ENCODE data around the gene ELMO1.

ELMO1 gene

DNA sequence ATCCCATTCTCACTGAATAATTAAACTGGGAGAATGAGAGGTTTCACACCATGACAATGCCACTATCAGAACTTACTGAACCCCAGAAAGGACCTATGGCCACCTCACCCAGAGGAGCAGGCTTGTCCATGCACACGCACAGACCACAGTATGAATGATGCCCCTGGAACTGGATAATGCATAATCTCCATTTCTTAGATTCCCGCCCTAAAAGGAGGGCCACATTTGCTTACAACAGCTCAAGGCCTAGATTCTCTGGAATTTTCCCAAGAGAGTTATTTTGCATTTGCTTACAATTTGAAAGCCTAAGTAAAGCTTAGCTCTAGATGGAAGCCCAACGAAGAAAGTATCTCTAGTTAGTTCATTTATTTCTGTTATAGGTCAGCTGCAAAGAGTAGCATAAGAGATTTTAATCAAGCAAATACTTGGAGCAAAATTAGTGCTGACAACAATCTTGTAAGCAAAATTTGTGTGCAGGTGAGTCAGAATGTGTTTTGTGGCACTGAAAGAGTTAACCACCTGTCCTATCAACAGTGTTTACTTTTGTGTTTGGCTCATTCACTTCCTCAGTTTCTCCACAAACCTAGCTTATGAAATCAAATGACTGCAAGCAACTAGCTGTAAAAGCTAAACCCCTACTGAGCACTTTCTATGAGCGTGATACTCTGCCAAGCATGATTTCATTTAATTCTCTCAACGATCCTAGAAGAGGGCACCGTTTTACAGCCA lies 32.1 kb downstream of the ELMO1 start:
- DNase-seq (ENCODE audit: insufficient read length) (no peak), FAIRE-seq (no peak)
- TF ChIP-seq POLR2AphosphoS5 (IDR thresholded peaks at IDR 0.05; ENCODE audit: low read depth, low read length) (no peak), TAF1 (IDR thresholded peaks at IDR 0.05; ENCODE audit: borderline replicate concordance, low read depth, low read length) (no peak), POLR2A (IDR thresholded peaks at IDR 0.05; ENCODE audit: low read depth, low read length) (no peak)

DNA sequence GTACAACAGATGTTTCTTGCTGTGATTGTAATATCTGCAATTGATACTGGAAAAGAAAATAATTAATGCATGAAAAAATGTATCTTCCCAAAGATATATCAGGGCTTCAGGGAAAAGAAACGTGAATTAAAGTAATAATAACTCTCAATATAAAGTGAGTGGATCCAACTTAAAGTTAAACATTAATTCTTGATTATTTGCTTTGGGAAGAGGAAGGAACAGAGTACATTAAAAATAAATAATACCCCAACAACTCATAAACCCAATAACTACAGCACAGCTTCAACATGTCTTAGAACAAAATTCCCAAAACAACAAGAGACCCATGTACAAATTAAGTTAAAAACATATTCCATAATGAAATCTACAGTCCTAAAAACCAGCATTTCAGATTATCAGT lies 33.0 kb downstream of the ELMO1 start:
- DNase-seq (ENCODE audit: insufficient read length) = no peak
- TF ChIP-seq POLR2A (IDR thresholded peaks at IDR 0.05; ENCODE audit: low read depth, low read length) (no peak), TAF1 (IDR thresholded peaks at IDR 0.05; ENCODE audit: borderline replicate concordance, low read depth, low read length) (no peak), POLR2AphosphoS5 (IDR thresholded peaks at IDR 0.05; ENCODE audit: low read depth, low read length) (no peak)

DNA sequence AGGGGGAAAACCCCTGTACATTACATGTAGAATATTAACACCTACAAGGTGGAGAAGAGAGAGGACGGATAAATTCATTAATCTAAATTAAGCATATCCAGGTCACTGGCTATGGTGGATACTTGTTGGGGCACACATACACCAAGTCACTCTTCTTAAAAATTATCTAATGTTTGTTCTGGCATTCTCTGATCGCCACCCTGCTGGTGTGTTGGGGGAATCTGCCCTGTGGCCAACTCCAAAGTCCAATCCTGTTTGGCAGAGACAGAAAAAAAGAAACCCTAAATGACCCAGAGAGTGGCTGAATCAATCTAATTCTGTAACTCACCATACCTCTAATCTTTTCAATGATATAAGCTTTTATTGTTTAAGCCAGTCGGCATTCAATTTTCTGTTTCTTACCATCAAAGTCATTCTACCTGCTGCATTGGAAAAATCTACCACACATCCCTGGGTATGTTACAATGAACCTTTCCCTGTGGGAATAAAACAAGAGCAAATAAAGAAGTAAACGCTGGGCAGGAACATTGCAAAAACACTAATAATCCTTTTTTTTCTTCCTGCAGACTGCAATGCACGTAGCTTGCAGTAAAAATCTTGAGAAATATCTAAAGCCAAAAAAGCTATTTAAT lies 34.2 kb downstream of the ELMO1 start:
- no peak for TF ChIP-seq TAF1 (IDR thresholded peaks at IDR 0.05; ENCODE audit: borderline replicate concordance, low read depth, low read length)
- no peak for TF ChIP-seq POLR2AphosphoS5 (IDR thresholded peaks at IDR 0.05; ENCODE audit: low read depth, low read length)
- TF ChIP-seq POLR2A (IDR thresholded peaks at IDR 0.05; ENCODE audit: low read depth, low read length) = no peak
- FAIRE-seq = no peak
- DNase-seq (ENCODE audit: insufficient read length) = no peak

More for the DNA sequence above, 33.0 kb downstream of the ELMO1 start:
- FAIRE-seq = no peak

DNA sequence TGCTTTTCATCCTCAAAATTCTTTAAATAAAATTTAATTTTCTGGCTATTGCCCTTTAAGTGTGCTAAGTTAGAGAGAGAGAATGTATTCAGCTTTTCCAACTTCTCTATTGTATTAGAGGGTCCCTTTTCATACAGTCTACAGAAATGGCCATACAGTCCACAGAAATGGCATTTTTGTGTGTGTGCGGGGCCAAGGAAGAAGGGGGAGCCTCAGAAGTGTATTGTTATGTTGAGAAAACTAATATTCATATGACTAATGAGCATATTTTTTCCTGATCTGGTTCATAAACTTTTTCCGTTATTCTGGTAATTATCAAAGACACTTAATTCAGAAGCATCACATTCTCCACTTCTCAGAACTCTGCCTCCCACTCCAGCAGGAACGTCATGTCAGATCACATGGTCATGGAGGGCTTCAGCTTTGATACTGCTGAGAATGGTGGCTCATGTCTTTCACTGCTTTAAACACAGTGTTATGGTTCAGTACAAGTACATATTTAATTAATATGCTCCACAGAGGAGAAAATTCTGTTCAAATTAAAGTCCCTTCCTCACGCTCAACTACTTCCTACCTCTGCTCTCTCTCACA lies 37.1 kb downstream of the ELMO1 start:
- no peak for TF ChIP-seq POLR2A (IDR thresholded peaks at IDR 0.05; ENCODE audit: low read depth, low read length)
- no peak for TF ChIP-seq TAF1 (IDR thresholded peaks at IDR 0.05; ENCODE audit: borderline replicate concordance, low read depth, low read length)
- TF ChIP-seq POLR2AphosphoS5 (IDR thresholded peaks at IDR 0.05; ENCODE audit: low read depth, low read length) = no peak
- DNase-seq (ENCODE audit: insufficient read length) (no peak), FAIRE-seq (no peak)

DNA sequence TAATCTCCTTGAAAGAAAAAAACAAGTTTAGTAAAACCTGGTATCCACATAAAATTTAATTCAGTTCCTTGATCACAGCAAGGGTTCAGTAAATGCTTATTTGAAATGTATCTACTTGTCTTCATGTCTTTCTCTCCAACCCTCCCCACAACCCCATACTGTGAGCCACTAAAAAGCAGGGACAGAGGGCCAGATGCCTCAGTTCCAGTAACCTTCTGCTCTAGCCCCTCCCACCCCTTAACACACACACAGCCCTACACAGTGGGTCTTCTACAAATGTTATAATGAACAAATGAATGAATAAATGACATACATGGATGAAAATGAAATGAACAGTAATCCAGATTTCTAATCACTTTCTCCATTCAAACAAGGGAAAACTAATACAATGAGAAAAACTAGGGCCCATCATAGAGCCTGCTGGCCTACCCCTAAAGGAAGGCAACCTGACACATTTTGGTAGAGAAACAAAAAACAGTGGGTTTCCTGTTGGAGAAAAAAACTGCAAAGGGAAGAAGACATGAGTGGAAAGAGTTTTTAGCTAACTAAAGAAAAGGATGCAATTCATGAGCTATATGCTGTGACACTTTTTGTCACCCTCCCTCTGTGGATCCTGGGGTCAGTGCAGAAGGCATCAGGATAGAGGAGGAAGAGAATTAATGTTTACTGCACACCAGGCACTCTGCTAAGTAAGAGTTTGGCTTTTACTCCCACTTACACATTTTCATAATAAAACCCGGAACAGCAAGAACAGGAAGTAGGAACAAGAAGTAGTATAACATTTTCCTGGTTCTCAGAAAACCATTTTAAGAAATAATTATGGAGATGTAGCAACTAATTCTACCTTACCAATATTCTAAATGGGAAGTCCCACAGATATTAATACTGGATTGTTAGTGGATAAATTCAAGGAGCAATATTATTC lies 38.1 kb downstream of the ELMO1 start:
- no peak for TF ChIP-seq POLR2AphosphoS5 (IDR thresholded peaks at IDR 0.05; ENCODE audit: low read depth, low read length)
- no peak for TF ChIP-seq TAF1 (IDR thresholded peaks at IDR 0.05; ENCODE audit: borderline replicate concordance, low read depth, low read length)
- no peak for TF ChIP-seq POLR2A (IDR thresholded peaks at IDR 0.05; ENCODE audit: low read depth, low read length)
- FAIRE-seq = peak; percentile 9

DNA sequence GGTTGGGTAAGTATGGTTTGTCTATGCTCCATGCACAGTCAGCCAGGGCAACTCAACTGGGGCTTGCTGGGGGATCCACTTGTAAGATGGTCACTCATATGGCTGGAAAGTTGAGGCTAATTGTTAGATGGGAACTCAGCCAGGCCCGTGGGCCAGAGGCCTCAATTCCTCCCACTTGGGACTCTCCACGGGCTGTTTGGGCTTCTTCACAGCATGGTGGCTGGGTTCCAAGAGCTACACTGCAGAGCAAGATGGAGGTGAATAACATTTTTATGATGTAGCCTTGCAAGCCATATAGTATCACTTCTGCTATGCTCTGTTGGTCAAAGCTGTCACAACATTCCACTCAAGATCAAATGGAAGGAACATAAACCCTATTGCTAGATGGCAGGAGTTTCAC lies 39.2 kb downstream of the ELMO1 start:
- DNase-seq (ENCODE audit: insufficient read length) = no peak
- peak; percentile 93 for FAIRE-seq
- TF ChIP-seq TAF1 (IDR thresholded peaks at IDR 0.05; ENCODE audit: borderline replicate concordance, low read depth, low read length) (no peak), POLR2A (IDR thresholded peaks at IDR 0.05; ENCODE audit: low read depth, low read length) (no peak), POLR2AphosphoS5 (IDR thresholded peaks at IDR 0.05; ENCODE audit: low read depth, low read length) (no peak)

More for the DNA sequence above, 38.1 kb downstream of the ELMO1 start:
- no peak for DNase-seq (ENCODE audit: insufficient read length)

DNA sequence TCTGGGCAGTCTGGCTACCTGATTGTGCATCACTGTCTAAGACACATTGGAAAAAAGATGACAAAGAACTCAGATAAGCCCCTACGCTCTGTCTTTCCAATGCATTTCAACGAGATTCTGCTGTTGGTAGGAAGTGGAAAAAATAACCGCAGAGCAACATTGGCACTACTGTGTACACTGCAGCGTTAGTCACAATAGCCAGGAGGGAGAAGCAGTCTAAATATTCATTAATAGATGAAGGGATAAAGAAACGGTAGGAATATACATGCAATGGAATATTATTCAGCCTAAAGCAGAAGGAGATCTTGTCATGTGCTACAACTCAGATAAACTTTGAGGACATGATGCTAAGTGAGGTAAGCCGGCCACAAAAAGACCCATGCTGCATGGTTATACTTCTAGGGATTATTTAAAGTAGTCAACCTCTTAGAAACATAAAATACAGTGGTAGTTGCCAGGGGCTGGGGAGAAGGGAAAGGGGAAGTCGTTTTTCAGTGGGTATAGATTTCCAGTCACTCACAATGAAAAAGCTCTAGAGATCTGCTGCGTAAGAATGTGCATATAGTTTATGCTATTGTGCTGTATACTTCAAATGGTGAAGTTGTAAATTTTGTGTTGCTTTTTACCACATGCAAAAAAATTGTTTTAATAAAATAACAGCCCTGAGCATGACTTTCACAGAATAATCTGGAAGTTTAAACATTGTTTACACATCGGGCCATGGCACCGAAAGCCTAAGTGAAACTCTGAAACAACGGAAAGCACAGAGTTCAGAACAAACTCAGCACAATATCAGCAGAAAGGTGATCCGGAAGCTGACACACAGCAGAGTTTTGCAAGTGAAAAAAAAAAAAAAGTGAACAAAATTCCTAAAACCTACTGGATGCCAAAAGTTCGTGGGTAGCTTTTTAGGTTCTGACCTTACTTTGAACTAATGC lies 40.1 kb downstream of the ELMO1 start:
- FAIRE-seq (no peak), DNase-seq (ENCODE audit: insufficient read length) (no peak)
- TF ChIP-seq TAF1 (IDR thresholded peaks at IDR 0.05; ENCODE audit: borderline replicate concordance, low read depth, low read length) = no peak
- no peak for TF ChIP-seq POLR2A (IDR thresholded peaks at IDR 0.05; ENCODE audit: low read depth, low read length)
- TF ChIP-seq POLR2AphosphoS5 (IDR thresholded peaks at IDR 0.05; ENCODE audit: low read depth, low read length) = no peak

DNA sequence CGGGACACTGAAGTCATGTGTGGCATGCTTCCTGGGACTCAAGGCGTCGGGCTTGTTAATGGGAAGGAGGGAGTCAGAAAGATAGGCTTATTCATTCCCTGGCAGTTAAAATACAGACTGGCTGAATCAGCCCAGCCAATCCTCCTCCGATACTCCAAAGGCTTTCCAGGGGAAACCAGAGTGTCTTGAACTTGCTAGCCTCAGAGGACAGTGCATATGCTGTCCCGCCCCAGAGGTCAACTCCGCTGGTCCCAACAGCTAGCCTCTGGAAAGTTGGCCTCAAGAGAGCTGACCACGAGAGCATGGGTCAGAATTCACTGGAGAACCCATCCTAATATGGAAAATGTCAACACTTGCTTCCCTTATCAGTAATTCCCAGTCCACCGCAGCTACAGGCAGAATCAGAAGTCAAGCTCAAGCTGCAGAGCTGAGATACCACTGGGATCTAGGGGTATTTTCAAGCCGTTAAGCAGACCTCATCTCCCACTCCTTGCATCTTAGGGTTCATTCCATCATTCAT lies 43.0 kb downstream of the ELMO1 start:
- TF ChIP-seq POLR2AphosphoS5 (IDR thresholded peaks at IDR 0.05; ENCODE audit: low read depth, low read length) = no peak
- no peak for TF ChIP-seq TAF1 (IDR thresholded peaks at IDR 0.05; ENCODE audit: borderline replicate concordance, low read depth, low read length)
- TF ChIP-seq POLR2A (IDR thresholded peaks at IDR 0.05; ENCODE audit: low read depth, low read length) = no peak
- DNase-seq (ENCODE audit: insufficient read length) = no peak
- FAIRE-seq = no peak

DNA sequence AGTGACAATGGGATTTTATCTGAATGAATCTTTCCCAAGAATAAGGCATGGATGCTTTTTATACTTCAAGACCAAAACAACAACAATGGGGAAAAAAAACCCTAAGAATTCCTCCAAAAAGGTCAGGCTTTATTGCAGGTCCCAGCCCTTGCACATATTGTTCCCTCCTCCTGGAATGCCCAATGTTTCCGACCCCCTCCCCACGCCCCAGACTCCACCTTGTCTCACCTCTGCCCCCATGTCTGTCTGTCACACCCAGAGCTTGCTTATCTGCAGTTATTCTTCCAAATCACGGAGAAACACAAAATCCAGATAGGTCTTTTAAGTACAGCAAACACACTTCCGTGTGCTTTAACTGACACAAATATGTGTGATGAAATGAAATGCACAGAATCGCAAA lies 43.5 kb downstream of the ELMO1 start:
- TF ChIP-seq POLR2AphosphoS5 (IDR thresholded peaks at IDR 0.05; ENCODE audit: low read depth, low read length) (no peak), TAF1 (IDR thresholded peaks at IDR 0.05; ENCODE audit: borderline replicate concordance, low read depth, low read length) (no peak)
- DNase-seq (ENCODE audit: insufficient read length) (no peak), FAIRE-seq (no peak)

DNA sequence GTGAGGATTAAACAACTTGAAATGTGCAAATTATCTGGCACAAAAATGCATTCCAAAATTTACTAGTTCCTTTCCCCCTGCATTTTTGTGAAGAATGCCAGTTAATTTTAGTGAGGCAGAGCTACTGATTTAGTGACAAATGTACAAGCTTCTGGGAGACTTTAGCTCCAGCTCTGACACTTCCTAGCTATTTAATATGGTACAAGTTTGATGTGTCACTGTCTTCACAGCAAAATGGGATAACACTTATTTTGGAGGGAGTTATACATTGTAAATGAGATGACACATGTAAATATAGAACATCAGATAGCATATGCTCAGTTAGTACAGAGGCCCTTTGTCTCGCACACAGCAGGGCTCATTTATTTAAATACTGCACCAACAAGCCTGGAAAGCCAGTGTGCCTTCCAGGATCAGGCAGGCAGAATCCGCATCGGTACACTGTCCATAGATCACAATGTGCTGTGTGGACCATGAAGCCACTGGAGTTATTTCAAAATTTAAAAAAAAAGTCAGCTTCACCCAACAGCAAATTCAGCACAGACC lies 48.7 kb downstream of the ELMO1 start:
- FAIRE-seq (no peak), DNase-seq (ENCODE audit: insufficient read length) (no peak)
- no peak for TF ChIP-seq POLR2A (IDR thresholded peaks at IDR 0.05; ENCODE audit: low read depth, low read length)
- no peak for TF ChIP-seq POLR2AphosphoS5 (IDR thresholded peaks at IDR 0.05; ENCODE audit: low read depth, low read length)
- no peak for TF ChIP-seq TAF1 (IDR thresholded peaks at IDR 0.05; ENCODE audit: borderline replicate concordance, low read depth, low read length)

All from GM12892 (cell line).